ENCODE data around the gene LYAR. TPM values are rescaled to one million over a fixed set of nuclear protein-coding genes. Genes with fewer than 3 reads are reported as not detected.
A peak's percentile ranks its signal among the peaks of the same experiment; 100 is the strongest.

Gene LYAR
- polyA plus RNA-seq, 3 donors from 2014 or later, result 48.8 to 60.7 (median 54.6) TPM

DNA sequence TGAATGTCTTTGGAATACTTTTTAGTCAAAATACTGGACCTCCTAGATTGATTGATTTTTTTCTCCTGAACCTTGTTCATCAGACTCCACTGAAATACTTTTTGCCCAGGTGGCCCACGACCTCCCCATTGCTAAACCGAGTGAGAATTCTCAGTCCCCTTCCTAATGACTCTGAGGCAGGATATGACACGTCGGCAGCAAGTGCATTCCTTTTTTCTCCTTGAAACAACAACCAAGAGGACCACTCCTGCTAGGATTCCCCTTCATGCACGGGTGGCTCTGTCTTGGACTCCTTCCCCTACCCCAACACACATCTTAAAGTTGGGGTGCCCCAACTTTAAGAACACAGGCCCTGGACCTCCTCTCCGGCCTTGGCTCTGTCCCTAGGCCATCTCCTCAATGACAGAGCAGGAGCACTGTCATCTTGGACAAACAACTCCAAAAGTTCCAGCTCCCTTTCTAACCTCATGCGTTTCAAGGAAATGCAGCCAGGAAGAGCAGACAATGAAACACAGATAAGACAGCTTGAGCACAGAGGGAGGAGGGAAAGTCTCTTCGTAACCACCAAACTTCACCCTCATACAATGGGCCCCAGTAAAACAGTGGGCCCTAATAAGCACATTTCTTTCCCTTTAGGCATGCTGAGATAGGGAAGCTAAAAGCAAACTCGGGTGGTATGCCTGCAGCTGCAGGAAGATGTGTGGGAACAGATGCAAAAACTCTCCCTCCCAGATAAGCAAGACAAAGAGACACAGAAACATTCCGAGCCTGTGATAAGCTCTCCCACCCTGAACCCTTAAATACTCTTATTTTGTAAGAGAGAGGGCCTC, 34.0 kb upstream of the LYAR start:
- Mint-ChIP-seq H3K27ac (peak overlapping the region in 4 of 6 donors; percentile 10 to 54 (median 36)), H3K27me3 (ENCODE audit: low read depth in 3 of 3) (no peaks in the 10 kb centered on the region)

DNA sequence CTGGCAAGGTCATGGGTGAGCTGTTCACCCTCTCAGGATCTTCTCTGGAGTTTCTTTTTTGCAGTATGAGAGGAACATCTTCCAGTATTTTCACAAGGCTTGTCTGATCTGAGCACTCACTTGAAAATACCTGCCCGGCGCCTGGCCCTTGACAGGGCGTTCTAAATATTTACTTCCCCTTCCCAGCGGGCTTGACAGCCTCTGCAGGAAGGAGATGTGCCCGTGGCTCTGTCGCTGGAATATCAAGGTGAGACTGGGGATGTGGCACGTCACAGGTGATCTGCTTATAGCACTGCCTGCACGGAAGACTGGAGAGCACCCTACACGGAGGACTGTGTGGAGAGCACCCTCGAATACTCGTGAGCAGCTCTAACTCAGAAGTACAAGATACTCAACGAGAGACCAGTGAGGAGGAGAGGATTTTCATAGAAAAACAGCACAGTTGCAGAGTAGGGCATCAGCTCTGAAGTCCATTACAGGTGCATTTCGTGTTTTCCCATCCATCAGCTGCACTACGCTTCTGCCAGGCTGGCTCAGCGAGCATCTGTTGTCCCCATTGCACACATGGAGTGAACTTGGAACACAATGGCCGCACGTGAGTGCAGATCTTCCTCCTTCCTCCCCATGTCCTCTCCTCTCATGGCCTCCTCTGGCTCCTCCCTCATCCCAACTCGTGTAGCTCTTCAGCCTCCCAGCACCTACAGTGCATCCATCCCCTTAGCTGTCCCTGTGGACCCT, 32.2 kb upstream of the LYAR start:
- Mint-ChIP-seq H3K27ac (peak overlapping the region in 1 of 6 donors; percentile 52), H3K27me3 (ENCODE audit: low read depth in 3 of 3) (no peaks in the 10 kb centered on the region), H3K4me1 (no peaks in the 10 kb centered on the region), H3K36me3 (peaks cover 7 to 25% (median 15%) of the 10 kb centered on the region in 3 donors), H3K4me3 (no peak overlapping the region), H3K9me3 (no peaks in the 10 kb centered on the region)
- no peak for DNase-seq

More for the DNA sequence above, 34.0 kb upstream of the LYAR start:
- Mint-ChIP-seq H3K4me1 (no peaks in the 10 kb centered on the region), H3K36me3 (peaks cover 7 to 25% (median 15%) of the 10 kb centered on the region in 3 donors), H3K4me3 (no peak overlapping the region), H3K9me3 (no peaks in the 10 kb centered on the region)
- DNase-seq, result no peak

DNA sequence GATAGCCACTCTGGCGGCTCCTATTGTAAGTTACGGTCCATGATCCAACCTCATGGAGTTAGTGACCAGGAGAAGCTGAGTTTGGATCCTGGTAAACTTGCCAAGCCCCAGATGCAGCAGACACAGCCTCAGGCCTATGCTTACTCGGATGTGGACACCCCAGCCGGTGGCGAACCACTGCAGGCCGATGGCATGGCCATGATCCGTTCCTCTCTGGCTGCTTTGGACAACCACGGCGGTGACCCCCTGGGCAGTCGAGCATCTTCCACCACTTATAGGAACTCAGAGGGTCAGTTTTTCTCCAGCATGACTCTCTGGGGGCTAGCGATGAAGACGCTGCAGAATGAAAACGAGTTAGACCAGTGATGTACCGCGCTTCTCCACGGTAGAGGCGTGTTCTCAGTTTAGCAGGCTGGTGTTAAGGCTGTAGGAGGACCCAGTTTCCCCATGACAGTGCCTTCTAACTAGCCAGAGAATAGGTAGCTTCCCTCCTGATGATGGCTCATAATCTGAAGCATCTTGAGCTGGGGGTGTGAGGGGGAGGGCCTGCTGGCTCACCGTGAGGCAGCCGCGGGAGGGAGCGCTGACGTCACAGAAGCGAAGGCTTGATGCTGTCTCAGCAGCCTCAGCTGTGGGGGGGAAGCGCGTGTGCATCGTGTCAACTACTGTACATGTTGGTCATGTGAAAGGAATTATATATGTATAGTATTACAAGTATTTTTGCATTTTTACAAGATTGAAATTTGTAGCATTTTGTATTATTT, 31.2 kb upstream of the LYAR start:
- no peak for DNase-seq
- H3K9me3 Mint-ChIP-seq, result no peaks in the 10 kb centered on the region
- peaks cover 7 to 26% (median 15%) of the 10 kb centered on the region in 3 donors for H3K36me3 Mint-ChIP-seq
- H3K4me3 Mint-ChIP-seq, result no peak overlapping the region
- no peaks in the 10 kb centered on the region for H3K4me1 Mint-ChIP-seq
- no peak overlapping the region for H3K27ac Mint-ChIP-seq
- no peaks in the 10 kb centered on the region for H3K27me3 Mint-ChIP-seq (ENCODE audit: low read depth in 3 of 3)

DNA sequence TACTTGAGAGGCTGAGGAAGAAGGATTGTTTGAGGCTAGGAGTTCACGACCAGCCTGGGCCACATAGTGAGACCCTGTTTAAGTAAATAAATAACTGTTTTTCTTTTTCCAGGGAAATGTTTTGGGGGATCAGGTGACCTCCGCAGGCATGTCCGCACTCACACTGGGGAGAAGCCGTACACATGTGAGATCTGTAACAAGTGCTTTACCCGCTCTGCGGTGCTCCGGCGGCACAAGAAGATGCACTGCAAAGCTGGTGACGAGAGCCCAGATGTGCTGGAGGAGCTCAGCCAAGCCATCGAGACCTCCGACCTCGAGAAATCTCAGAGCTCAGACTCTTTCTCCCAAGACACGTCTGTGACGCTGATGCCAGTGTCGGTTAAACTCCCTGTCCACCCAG, 30.6 kb upstream of the LYAR start:
- Mint-ChIP-seq H3K27me3 (ENCODE audit: low read depth in 3 of 3) (peaks cover 0 to 2% (median 0%) of the 10 kb centered on the region in 3 donors), H3K9me3 (no peaks in the 10 kb centered on the region), H3K36me3 (peaks cover 13 to 32% (median 21%) of the 10 kb centered on the region in 3 donors), H3K4me1 (peaks cover 0 to 2% of the 10 kb centered on the region in 2 donors), H3K4me3 (no peak overlapping the region), H3K27ac (no peak overlapping the region)
- no peak for DNase-seq

DNA sequence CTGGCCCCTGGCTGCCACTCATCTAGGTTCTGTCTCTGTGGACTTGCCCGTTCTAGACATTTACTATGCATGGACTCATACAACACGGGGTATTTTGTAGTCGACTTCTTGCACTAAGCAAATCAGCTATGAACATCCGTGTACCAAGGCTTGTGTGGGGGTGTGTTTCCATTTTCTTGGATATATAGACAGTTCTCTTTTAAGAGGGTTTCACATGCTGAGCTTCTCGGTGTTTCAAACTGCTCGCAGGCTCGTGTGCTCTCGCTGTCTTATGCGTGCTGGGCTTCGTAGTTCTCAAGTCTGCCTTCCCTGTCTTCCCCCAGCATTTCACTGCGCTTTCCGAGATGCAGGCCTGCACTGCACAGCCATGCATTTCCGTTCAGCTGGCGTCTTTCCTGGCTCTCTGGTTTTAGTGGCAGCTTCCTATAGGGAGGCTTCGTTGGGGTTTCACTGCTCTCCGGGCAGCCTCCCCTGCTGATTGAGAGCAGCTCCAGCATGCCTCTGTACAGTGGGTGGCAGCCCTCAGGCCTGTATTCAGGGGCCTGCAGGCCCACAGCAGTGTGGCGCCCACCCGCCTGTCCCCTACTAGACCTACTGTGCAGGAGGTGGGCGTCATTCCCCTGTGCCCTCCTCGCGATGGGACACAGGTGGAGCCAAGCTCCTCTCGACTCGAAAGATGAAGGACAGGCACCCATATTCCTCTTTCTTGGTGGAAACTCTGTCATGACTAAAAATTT, 27.7 kb upstream of the LYAR start:
- Mint-ChIP-seq H3K27me3 (ENCODE audit: low read depth in 3 of 3) (peaks cover 0 to 2% (median 0%) of the 10 kb centered on the region in 3 donors), H3K9me3 (no peaks in the 10 kb centered on the region), H3K4me1 (peaks cover 0 to 2% of the 10 kb centered on the region in 2 donors), H3K27ac (peak overlapping the region in 3 of 6 donors; percentile 6 to 75 (median 30)), H3K4me3 (no peak overlapping the region), H3K36me3 (peaks cover 6 to 49% (median 29%) of the 10 kb centered on the region in 3 donors)
- DNase-seq, result no peak

DNA sequence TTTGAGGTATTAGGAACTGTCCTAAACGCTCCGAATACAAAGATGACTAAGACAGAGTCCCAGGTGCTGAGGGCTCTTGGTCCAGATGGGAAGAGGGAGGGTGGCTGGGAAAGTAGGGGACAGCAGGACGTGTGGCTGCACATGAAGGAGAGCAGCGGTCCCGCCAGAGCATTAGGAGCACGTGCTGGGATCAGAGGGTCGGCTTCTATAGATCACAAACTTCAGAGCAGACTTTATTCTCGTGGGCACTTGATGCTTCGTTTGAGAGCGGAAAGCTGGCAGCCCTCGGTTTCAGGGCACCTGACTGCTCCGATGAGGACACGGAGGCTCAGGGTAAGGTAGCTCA, 26.2 kb upstream of the LYAR start:
- DNase-seq, result no peak
- H3K9me3 Mint-ChIP-seq, result no peaks in the 10 kb centered on the region
- peak overlapping the region in 3 of 6 donors; percentile 18 to 38 (median 29) for H3K27ac Mint-ChIP-seq
- peaks cover 0 to 2% of the 10 kb centered on the region in 2 donors for H3K4me1 Mint-ChIP-seq
- peaks cover 6 to 36% (median 18%) of the 10 kb centered on the region in 3 donors for H3K36me3 Mint-ChIP-seq
- no peak overlapping the region for H3K4me3 Mint-ChIP-seq
- peaks cover 0 to 2% (median 0%) of the 10 kb centered on the region in 3 donors for H3K27me3 Mint-ChIP-seq (ENCODE audit: low read depth in 3 of 3)

DNA sequence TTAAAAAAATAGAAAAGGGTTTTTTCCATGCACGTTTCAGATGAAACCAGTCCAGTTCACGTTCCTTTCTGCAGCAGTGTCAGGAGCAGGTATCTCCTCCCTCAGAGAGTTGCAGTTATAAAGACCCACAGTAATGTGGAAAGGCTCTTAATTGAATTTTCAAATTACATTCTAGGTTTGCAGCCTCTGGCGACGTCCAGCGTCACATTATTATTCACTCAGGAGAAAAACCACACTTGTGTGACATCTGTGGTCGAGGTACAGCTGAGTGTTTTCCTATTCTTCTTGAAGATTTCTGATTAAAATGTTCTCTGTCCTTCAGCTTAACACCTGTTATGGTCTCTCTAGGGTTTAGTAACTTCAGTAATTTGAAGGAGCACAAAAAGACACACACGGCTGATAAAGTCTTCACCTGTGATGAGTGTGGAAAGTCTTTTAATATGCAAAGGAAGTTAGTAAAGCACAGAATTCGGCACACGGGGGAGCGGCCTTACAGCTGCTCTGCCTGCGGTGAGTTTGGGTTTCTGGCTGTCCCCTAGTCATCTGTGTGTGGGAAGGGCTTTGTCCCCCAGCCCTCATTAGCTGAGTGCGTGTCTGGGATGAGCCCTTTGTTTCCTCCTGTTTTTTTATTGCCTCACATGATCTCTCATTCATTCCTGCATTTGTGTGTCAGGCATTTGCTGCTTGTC, 25.7 kb upstream of the LYAR start:
- no peaks in the 10 kb centered on the region for H3K9me3 Mint-ChIP-seq
- H3K4me1 Mint-ChIP-seq, result peaks cover 0 to 2% of the 10 kb centered on the region in 2 donors
- DNase-seq, result no peak
- H3K36me3 Mint-ChIP-seq, result peaks cover 6 to 33% (median 18%) of the 10 kb centered on the region in 3 donors
- peak overlapping the region in 3 of 6 donors; percentile 29 to 61 (median 38) for H3K27ac Mint-ChIP-seq
- no peak overlapping the region for H3K4me3 Mint-ChIP-seq
- H3K27me3 Mint-ChIP-seq (ENCODE audit: low read depth in 3 of 3), result peaks cover 0 to 2% (median 0%) of the 10 kb centered on the region in 3 donors

DNA sequence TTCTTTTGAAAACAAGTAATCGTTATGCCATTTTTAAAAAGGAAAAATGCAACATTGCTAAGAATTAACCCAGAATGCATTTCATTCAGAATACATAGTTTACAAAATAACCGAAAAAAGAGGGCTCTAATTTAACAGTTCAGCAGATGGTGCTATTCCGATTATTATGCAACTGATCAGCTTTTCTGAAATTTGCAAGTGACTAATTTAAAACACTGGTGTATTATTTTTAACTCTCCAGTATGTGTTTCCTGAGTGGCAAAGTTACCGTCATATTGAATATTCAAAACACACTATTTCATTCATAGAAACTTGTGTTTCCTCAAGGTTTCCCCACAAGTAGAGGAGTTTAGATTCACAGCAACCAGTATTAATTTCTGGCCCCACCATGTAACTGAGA, 21.2 kb upstream of the LYAR start:
- Mint-ChIP-seq H3K27ac (no peak overlapping the region), H3K4me3 (no peak overlapping the region), H3K9me3 (no peaks in the 10 kb centered on the region), H3K4me1 (peaks cover 0 to 5% of the 10 kb centered on the region in 2 donors), H3K27me3 (ENCODE audit: low read depth in 3 of 3) (peaks cover 0 to 4% (median 3%) of the 10 kb centered on the region in 3 donors), H3K36me3 (peaks cover 10 to 43% (median 21%) of the 10 kb centered on the region in 3 donors)
- DNase-seq, result no peak

DNA sequence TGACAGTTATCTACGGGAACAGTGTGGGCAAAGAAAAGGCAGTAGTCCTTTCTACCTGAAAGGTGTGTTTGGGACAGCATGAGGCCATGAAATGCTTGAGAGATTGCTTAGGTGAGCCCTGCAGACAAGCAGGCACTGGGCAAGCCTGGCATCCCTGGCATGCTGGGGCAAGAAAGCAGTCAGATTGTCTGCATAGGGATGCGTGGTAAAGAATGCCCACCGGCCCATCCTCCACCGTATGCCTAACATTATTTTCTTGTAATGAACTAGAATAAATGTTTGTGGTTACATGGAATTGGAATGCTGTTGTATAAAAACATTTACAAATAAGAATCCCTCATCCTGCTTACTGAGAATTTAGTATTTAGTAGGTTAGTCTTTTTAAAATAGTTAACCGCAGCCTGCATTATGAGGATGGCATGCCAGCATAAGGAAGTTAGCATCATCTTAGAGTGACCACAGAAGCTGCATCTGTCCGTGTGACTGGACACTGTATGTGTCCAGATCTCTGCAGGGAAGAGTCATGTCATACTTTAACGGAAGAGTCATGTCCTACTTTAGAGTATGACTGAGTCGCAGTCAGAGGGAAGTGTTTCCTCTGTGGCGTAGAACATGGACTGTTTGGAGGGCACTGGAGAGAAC, 19.0 kb upstream of the LYAR start:
- H3K36me3 Mint-ChIP-seq, result peaks cover 9 to 32% (median 16%) of the 10 kb centered on the region in 3 donors
- H3K4me3 Mint-ChIP-seq, result no peak overlapping the region
- peak overlapping the region in 2 of 6 donors; percentile 18 to 46 for H3K27ac Mint-ChIP-seq
- DNase-seq, result no peak
- peaks cover 0 to 3% (median 1%) of the 10 kb centered on the region in 3 donors for H3K27me3 Mint-ChIP-seq (ENCODE audit: low read depth in 3 of 3)
- no peaks in the 10 kb centered on the region for H3K9me3 Mint-ChIP-seq
- peaks cover 8 to 9% of the 10 kb centered on the region in 2 donors for H3K4me1 Mint-ChIP-seq

DNA sequence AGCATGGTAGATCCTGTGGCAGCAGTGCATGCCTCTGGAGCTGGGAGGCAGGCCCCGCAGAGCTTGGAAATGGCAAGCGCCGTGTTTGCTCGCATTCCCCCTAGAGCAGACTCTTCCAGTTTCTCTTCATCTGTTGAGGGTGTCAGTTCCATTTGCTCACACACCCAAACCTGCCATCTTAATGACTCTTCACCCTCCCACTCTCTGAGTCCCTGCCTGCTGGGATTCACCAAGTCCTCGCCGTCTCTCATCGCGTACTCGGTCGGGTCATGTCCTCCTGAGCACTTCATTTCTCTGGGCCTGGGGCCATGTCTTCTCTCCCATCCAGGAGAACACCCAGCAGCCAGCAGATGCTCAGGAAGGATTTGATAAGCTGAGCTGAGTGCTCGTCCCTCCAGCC, 17.0 kb upstream of the LYAR start:
- no peak for DNase-seq
- no peak overlapping the region for H3K27ac Mint-ChIP-seq
- peaks cover 0 to 3% (median 1%) of the 10 kb centered on the region in 3 donors for H3K27me3 Mint-ChIP-seq (ENCODE audit: low read depth in 3 of 3)
- no peak overlapping the region for H3K4me3 Mint-ChIP-seq
- no peaks in the 10 kb centered on the region for H3K9me3 Mint-ChIP-seq
- peaks cover 19 to 30% (median 20%) of the 10 kb centered on the region in 3 donors for H3K36me3 Mint-ChIP-seq
- H3K4me1 Mint-ChIP-seq, result peaks cover 11 to 14% of the 10 kb centered on the region in 2 donors

DNA sequence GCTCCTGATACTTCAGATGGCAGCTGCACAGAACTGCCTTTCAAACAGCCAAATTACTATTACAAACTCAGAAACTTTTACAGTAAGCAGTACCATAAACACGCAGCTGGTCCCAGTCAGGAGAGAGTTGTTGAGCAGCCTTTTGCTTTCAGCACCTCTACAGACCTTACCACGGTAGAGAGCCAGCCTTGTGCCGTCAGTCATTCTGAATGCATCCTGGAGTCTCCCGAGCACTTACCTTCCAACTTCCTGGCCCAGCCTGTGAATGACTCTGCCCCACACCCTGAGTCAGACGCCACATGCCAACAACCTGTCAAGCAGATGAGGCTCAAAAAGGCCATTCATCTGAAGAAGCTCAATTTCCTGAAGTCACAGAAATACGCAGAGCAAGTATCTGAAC, 12.5 kb upstream of the LYAR start:
- Mint-ChIP-seq H3K27ac (peak overlapping the region in 2 of 6 donors; percentile 22 to 83), H3K4me3 (no peak overlapping the region), H3K36me3 (peaks cover 16 to 37% (median 16%) of the 10 kb centered on the region in 3 donors), H3K27me3 (ENCODE audit: low read depth in 3 of 3) (peaks cover 0 to 3% (median 0%) of the 10 kb centered on the region in 3 donors), H3K4me1 (peaks cover 14 to 20% of the 10 kb centered on the region in 2 donors), H3K9me3 (no peaks in the 10 kb centered on the region)
- DNase-seq, result no peak

DNA sequence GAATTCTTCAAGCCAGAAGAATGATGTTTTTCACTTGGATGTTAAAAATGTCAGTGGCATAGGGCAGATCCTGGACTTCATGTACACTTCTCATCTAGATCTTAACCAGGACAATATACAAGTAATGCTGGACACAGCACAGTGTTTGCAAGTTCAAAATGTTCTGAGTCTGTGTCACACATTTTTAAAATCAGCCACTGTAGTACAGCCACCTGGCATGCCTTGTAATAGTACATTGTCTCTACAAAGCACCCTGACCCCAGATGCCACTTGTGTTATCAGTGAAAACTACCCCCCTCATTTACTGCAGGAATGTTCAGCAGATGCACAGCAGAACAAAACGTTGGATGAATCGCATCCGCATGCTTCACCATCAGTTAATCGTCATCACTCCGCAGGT, 12.0 kb upstream of the LYAR start:
- Mint-ChIP-seq H3K36me3 (peaks cover 16 to 35% (median 16%) of the 10 kb centered on the region in 3 donors), H3K4me1 (peaks cover 13 to 20% of the 10 kb centered on the region in 2 donors), H3K27ac (peak overlapping the region in 2 of 6 donors; percentile 22 to 83), H3K9me3 (no peaks in the 10 kb centered on the region), H3K4me3 (no peak overlapping the region), H3K27me3 (ENCODE audit: low read depth in 3 of 3) (peaks cover 0 to 1% (median 0%) of the 10 kb centered on the region in 3 donors)
- DNase-seq, result no peak
